Endothelial cell of umbilical vein (primary cell): Measurements from ENCODE around the gene AURKAIP1. TPM values are rescaled to one million over a fixed set of nuclear protein-coding genes. Genes with fewer than 3 reads are reported as not detected.

Experiments used
- BruUV-seq: library from RNA; stranded (reverse); fragments of 400-500 nt; replicated peaks from 2 replicates; lab custom pipeline; 2021; lab: Mats Ljungman, UMichigan
- CTCF ChIA-PET: fragments of 300-600, 350-600 bp; sonication (Branson Sonifier 250); formaldehyde crosslinking; loops from one replicate; lab custom pipeline; 2021; ENCODE audit warnings: antibody characterized with exemption, inconsistent platforms; lab: Charles Lee
- POLR2A ChIA-PET: fragments of 300-600, 350-600 bp; sonication (Branson Sonifier 250); formaldehyde crosslinking; loops from one replicate; lab custom pipeline; 2021; ENCODE audit warnings: antibody characterized with exemption, inconsistent platforms; lab: Charles Lee
- DNase-seq: peaks from one replicate; pipeline ENCODE4 v3.0.0-alpha.2; 2011; ENCODE audit warnings: low read depth, low spot score
- FAIRE-seq: peaks from 2 replicates; lab custom pipeline; 2011; peaks lifted over from hg19 to GRCh38; lab: Jason Lieb, UNC
- H2AFZ ChIP-seq: 2 replicates; pipeline ENCODE4 v1.6.0; 2012; ENCODE audit warnings: low read depth, low read length, control low read depth, inconsistent platforms
- H3K27ac ChIP-seq: 2 replicates; pipeline ENCODE4 v1.5.1; 2011; ENCODE audit warnings: low read depth, mild to moderate bottlenecking, control low read depth, low read length, moderate library complexity; ENCODE audit not compliant: insufficient read depth
- H3K27me3 ChIP-seq, 2 experiments: 2 replicates each; pipeline versions ENCODE4 v1.6.0 to v1.6.1; 2011; ENCODE audit warnings: low read length in 2 of 2, mixed read lengths in 1 of 2; ENCODE audit not compliant: control insufficient read depth in 2 of 2, insufficient read depth in 2 of 2
- H3K36me3 ChIP-seq, 2 experiments: 2 replicates in 1 of 2; 3 replicates in 1 of 2; pipeline ENCODE4 v1.5.1; 2011; ENCODE audit warnings: low read length in 2 of 2, mild to moderate bottlenecking in 1 of 2, moderate library complexity in 1 of 2; ENCODE audit not compliant: control insufficient read depth in 2 of 2, insufficient read depth in 2 of 2; ENCODE audit errors: extremely low read depth in 1 of 2
- H3K4me1 ChIP-seq: 3 replicates; pipeline ENCODE4 v1.5.1; 2011; ENCODE audit warnings: mild to moderate bottlenecking, low read length; ENCODE audit not compliant: control insufficient read depth, insufficient read depth; ENCODE audit errors: extremely low read depth
- H3K4me2 ChIP-seq: 2 replicates; pipeline ENCODE4 v1.6.1; 2011; ENCODE audit warnings: low read length, control low read depth, mixed read lengths; ENCODE audit not compliant: insufficient read depth
- H3K4me3 ChIP-seq, 3 experiments: fragments of 200-600 bp in 1 of 3; sonication (generic), shearing (Covaris generic) in 1 of 3; replicated peaks in 1 of 3; 2 replicates each; pipeline ENCODE4 v1.5.1; 2011 to 2016; ENCODE audit warnings: control low read depth in 3 of 3, low read length in 3 of 3, mild to moderate bottlenecking in 2 of 3, inconsistent platforms in 1 of 3, low read depth in 1 of 3, moderate library complexity in 1 of 3; ENCODE audit not compliant: insufficient read depth in 1 of 3
- H3K79me2 ChIP-seq: 2 replicates; pipeline ENCODE4 v1.6.0; 2012; ENCODE audit warnings: low read length, inconsistent platforms; ENCODE audit not compliant: control insufficient read depth, insufficient read depth
- H3K9ac ChIP-seq: replicated peaks from 2 replicates; pipeline ENCODE3; 2011; ENCODE audit warnings: low read length, control low read depth; ENCODE audit not compliant: insufficient read depth; ENCODE audit errors: extremely low read depth
- H3K9me1 ChIP-seq: replicated peaks from 3 replicates; pipeline ENCODE4 v1.6.0; 2011; ENCODE audit warnings: mild to moderate bottlenecking, low read length; ENCODE audit not compliant: control insufficient read depth, insufficient read depth; ENCODE audit errors: extremely low read depth
- H3K9me3 ChIP-seq: replicated peaks from 2 replicates; pipeline ENCODE4 v1.5.1; 2012; ENCODE audit warnings: low read length, inconsistent platforms; ENCODE audit not compliant: control insufficient read depth, insufficient read depth
- H4K20me1 ChIP-seq: replicated peaks from 2 replicates; pipeline ENCODE3; 2011; ENCODE audit warnings: mild to moderate bottlenecking, low read length; ENCODE audit not compliant: control insufficient read depth, insufficient read depth; ENCODE audit errors: extremely low read depth
- EZH2 ChIP-seq: IDR thresholded peaks from 2 replicates; pipeline ENCODE4 v1.6.1; 2012; ENCODE audit warnings: borderline replicate concordance, low read depth, mild to moderate bottlenecking, moderate library complexity, low read length, inconsistent platforms; ENCODE audit not compliant: severe bottlenecking
- FOS ChIP-seq: IDR thresholded peaks from 2 replicates; pipeline ENCODE4 v1.6.1; 2011; ENCODE audit warnings: mild to moderate bottlenecking, low read length, moderate library complexity, borderline replicate concordance; ENCODE audit not compliant: insufficient read depth
- GATA2 ChIP-seq: IDR thresholded peaks from 2 replicates; pipeline ENCODE4 v1.7.0; 2011; ENCODE audit warnings: low read depth, mild to moderate bottlenecking, moderate library complexity, mixed read lengths, low read length; ENCODE audit not compliant: insufficient read length, insufficient read depth
- JUN ChIP-seq: IDR thresholded peaks from 2 replicates; pipeline ENCODE4 v1.6.1; 2011; ENCODE audit warnings: borderline replicate concordance, low read depth; ENCODE audit not compliant: insufficient read length, insufficient read depth
- MAX ChIP-seq: IDR thresholded peaks from 2 replicates; pipeline ENCODE4 v1.6.1; 2011; ENCODE audit not compliant: insufficient read depth, insufficient read length
- MYC ChIP-seq: IDR thresholded peaks from one replicate; pipeline ENCODE4 v1.6.1; 2011; ENCODE audit warnings: mild to moderate bottlenecking, low read depth, low read length
- POLR2A ChIP-seq: IDR thresholded peaks from 2 replicates; pipeline ENCODE4 v1.6.1; 2012; ENCODE audit warnings: low read depth, mild to moderate bottlenecking, control low read depth, low read length
- POLR2AphosphoS5 ChIP-seq: IDR thresholded peaks from 2 replicates; pipeline ENCODE4 v1.6.1; 2012; ENCODE audit warnings: low read depth, mild to moderate bottlenecking, control low read depth, low read length, moderate library complexity; ENCODE audit not compliant: insufficient read depth
- dilution Hi-C: fragments of 300-500 bp; cut with MboI; formaldehyde crosslinking; loops from one replicate; pipeline ENCODE4 v1.15.0; 2019; ENCODE audit warnings: low sequenced_read_pairs; ENCODE audit not compliant: extremely low pct_ligation_motif_present
- intact Hi-C: fragments of 100-400 bp; cut with micrococcal nuclease; formaldehyde crosslinking; loops from one replicate; pipeline ENCODE4 v1.10.0; 2022
- polyA plus RNA-seq, 4 experiments: library from polyadenylated mRNA; depleted of rRNA in 3 of 4; stranded (reverse) in 3 of 4; unstranded in 1 of 4; fragments of >200 nt; gene quantifications; 2 replicates each; pipeline versions ENCODE4 v1.2.1 to v1.2.3, GENCODE V29; 2011 to 2012; ENCODE audit warnings: missing spikeins in 1 of 4
- total RNA-seq: library from RNA; stranded (reverse); gene quantifications from 2 replicates; pipeline ENCODE4 v1.2.3, GENCODE V29; 2021
- TF ChIP-seq, protein P1 (sequence below), 2 donors: IDR thresholded peaks; 1 replicate in 1 of 2; 2 replicates in 1 of 2; pipeline ENCODE4 v1.5.1; 2011; ENCODE audit warnings: low read length in 2 of 2, mild to moderate bottlenecking in 2 of 2, moderate library complexity in 2 of 2, control low read depth in 1 of 2, inconsistent platforms in 1 of 2, low read depth in 1 of 2; ENCODE audit not compliant: insufficient read depth in 1 of 2; ENCODE audit errors: extremely low read depth in 1 of 2

Gene AURKAIP1
- total and polyA plus RNA-seq, 2 donors (not counting 3 experiments of a cell fraction or from before 2014, with no cell fraction given) = 73.3 to 151 TPM

DNA sequence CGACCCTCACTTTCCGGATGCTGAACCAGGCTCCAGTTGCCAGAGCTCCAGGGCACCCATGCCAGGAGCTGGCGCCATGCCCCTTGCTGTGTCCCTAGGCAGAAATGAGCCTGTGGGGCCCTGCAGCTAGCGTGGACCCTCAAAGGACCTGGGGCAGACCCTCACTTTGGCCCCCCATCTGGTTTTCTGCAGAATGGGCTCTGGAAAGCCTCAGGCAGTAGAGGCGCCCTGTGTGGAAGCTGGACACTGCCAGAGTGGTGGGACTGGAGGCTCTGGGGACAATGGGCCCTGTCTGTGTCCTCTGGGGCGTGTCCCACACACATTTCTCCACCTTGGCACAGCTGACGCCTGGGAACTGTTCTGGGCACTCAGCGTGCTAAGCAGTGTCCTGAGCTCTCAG is 6.3 kb upstream of the AURKAIP1 start:
- dilution Hi-C loops (no loop called here), intact Hi-C loops (no loop called here)
- Histone ChIP-seq H2AFZ (no peak overlapping the region), H3K4me2 (no peak overlapping the region), H3K9ac (no peak overlapping the region), H3K27me3 (no peaks in the 10 kb centered on the region), H3K9me3 (no peaks in the 10 kb centered on the region), H3K27ac (no peak overlapping the region), H3K9me1 (no peaks in the 10 kb centered on the region), H3K79me2 (peaks cover 3% of the 10 kb centered on the region), H3K36me3 (peaks cover 5 to 10% of the 10 kb centered on the region in 2 experiments), H4K20me1 (no peaks in the 10 kb centered on the region), H3K4me1 (no peaks in the 10 kb centered on the region), H3K4me3 (no peak overlapping the region)
- FAIRE-seq (no peak), DNase-seq (no peak)
- ChIA-PET POLR2A (no interaction called here), CTCF (interaction anchor here (1.4 kb wide), 1 partner anchor 21 kb away, joined by 4 read pairs; no protein-coding TSS in a partner anchor)
- BruUV-seq = no TSS peak
- TF ChIP-seq FOS = no peak
- TF ChIP-seq, protein P1, sequence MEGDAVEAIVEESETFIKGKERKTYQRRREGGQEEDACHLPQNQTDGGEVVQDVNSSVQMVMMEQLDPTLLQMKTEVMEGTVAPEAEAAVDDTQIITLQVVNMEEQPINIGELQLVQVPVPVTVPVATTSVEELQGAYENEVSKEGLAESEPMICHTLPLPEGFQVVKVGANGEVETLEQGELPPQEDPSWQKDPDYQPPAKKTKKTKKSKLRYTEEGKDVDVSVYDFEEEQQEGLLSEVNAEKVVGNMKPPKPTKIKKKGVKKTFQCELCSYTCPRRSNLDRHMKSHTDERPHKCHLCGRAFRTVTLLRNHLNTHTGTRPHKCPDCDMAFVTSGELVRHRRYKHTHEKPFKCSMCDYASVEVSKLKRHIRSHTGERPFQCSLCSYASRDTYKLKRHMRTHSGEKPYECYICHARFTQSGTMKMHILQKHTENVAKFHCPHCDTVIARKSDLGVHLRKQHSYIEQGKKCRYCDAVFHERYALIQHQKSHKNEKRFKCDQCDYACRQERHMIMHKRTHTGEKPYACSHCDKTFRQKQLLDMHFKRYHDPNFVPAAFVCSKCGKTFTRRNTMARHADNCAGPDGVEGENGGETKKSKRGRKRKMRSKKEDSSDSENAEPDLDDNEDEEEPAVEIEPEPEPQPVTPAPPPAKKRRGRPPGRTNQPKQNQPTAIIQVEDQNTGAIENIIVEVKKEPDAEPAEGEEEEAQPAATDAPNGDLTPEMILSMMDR (IDR thresholded peaks at IDR 0.05; ENCODE audit: extremely low read depth in 1 of 2, insufficient read depth in 1 of 2, low read depth in 1 of 2, low read length in 2 of 2) = no peak
- no peak for TF ChIP-seq EZH2
- TF ChIP-seq POLR2A = no peak
- TF ChIP-seq POLR2AphosphoS5 = no peak
- TF ChIP-seq GATA2 = no peak
- TF ChIP-seq MAX = no peak
- TF ChIP-seq MYC = no peak
- no peak for TF ChIP-seq JUN
